Glutamatergic neuron (in vitro differentiated cells): ENCODE measurements around the gene ARL15. TPM values are rescaled to one million over a fixed set of nuclear protein-coding genes. Genes with fewer than 3 reads are reported as not detected.
A peak's percentile ranks its signal among the peaks of the same experiment; 100 is the strongest.

Experiments used
- DNase-seq: peaks from one replicate; pipeline ENCODE4 v3.0.0; 2022
- H3K27ac Mint-ChIP-seq: one replicate; pipeline ENCODE4 v1.8.0; 2020; ENCODE audit warnings: mild to moderate bottlenecking, mixed read lengths, inconsistent platforms; ENCODE audit not compliant: unreplicated experiment
- H3K27me3 Mint-ChIP-seq: one replicate; pipeline ENCODE4 v1.8.0; 2020; ENCODE audit warnings: mild to moderate bottlenecking, moderate library complexity, mixed read lengths, inconsistent platforms; ENCODE audit not compliant: unreplicated experiment
- H3K36me3 Mint-ChIP-seq: one replicate; pipeline ENCODE4 v1.8.0; 2020; ENCODE audit warnings: mild to moderate bottlenecking, mixed read lengths, inconsistent platforms; ENCODE audit not compliant: unreplicated experiment
- H3K4me1 Mint-ChIP-seq: one replicate; pipeline ENCODE4 v1.8.0; 2020; ENCODE audit warnings: mild to moderate bottlenecking, low read depth, mixed read lengths, inconsistent platforms; ENCODE audit not compliant: unreplicated experiment
- H3K4me3 Mint-ChIP-seq: one replicate; pipeline ENCODE4 v1.8.0; 2020; ENCODE audit warnings: mild to moderate bottlenecking, mixed read lengths, inconsistent platforms; ENCODE audit not compliant: unreplicated experiment
- H3K9me3 Mint-ChIP-seq: one replicate; pipeline ENCODE4 v1.8.0; 2020; ENCODE audit warnings: mild to moderate bottlenecking, moderate library complexity, mixed read lengths, inconsistent platforms; ENCODE audit not compliant: unreplicated experiment
- total RNA-seq: library from RNA; stranded (reverse); fragmentation: NEBNext Ultra II Directional; extraction: Animal tissue kit (Norgen Biotek cat#: 25700); gene quantifications from one replicate; pipeline ENCODE4 v1.2.1, GENCODE V29; 2021; ENCODE audit not compliant: unreplicated experiment
- TF ChIP-seq, protein P1 (sequence below): fragments of 200-600 bp; sonication (generic); IDR thresholded peaks from one replicate; pipeline ENCODE4 v1.5.0; 2021; ENCODE audit not compliant: partially characterized antibody, unreplicated experiment

Gene ARL15
- total RNA-seq, 1 donor from 2014 or later, result 37.4 TPM

DNA sequence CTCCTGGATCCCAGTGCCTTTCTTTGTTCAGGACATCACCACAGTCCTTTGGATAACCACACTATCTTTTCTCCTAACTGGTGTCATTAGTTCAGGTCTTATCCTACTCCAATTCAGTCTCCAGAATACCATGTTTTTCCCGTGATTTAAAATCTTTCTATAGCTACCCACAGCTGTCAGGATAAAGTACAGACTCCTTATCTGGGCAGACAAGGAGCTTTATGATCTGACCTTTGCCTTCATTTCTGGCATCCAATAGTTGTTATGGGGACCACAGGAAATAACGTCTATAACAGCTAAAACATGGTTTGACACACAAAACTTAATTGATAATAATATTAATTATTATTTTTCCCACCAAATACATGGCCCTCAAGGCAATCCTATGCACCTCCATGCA lies 125.6 kb downstream of the ARL15 start:
- no peak overlapping the region for H3K27ac Mint-ChIP-seq
- H3K4me3 Mint-ChIP-seq, result no peak overlapping the region
- TF ChIP-seq, protein P1, sequence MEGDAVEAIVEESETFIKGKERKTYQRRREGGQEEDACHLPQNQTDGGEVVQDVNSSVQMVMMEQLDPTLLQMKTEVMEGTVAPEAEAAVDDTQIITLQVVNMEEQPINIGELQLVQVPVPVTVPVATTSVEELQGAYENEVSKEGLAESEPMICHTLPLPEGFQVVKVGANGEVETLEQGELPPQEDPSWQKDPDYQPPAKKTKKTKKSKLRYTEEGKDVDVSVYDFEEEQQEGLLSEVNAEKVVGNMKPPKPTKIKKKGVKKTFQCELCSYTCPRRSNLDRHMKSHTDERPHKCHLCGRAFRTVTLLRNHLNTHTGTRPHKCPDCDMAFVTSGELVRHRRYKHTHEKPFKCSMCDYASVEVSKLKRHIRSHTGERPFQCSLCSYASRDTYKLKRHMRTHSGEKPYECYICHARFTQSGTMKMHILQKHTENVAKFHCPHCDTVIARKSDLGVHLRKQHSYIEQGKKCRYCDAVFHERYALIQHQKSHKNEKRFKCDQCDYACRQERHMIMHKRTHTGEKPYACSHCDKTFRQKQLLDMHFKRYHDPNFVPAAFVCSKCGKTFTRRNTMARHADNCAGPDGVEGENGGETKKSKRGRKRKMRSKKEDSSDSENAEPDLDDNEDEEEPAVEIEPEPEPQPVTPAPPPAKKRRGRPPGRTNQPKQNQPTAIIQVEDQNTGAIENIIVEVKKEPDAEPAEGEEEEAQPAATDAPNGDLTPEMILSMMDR, result no peak

DNA sequence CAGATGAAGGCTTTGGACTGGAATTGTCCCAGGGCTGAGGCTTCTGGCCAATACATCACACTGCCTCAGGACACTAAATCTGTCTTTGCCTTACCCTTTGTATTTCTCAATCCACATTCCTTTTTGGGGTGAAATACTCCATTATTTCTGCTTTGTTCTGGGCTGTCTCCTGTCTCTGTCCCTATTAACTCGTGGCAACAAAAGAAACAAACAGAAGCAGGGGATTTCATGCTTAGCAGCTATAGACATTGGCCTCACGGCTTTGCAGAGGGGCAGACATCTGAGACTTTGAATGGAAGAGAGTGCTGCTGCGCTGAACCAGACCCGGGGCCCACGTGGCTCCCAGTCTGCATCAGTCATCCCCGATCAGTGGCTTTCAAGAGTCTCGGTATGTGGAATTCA lies 129.7 kb downstream of the ARL15 start:
- TF ChIP-seq, protein P1, result no peak
- no peak overlapping the region for H3K4me3 Mint-ChIP-seq
- no peak for DNase-seq
- H3K27ac Mint-ChIP-seq, result peak overlapping the region; percentile 8
- peaks cover 3% of the 10 kb centered on the region for H3K9me3 Mint-ChIP-seq
- H3K4me1 Mint-ChIP-seq, result peaks cover 5% of the 10 kb centered on the region
- peaks cover 5% of the 10 kb centered on the region for H3K27me3 Mint-ChIP-seq
- no peaks in the 10 kb centered on the region for H3K36me3 Mint-ChIP-seq

More for the DNA sequence above, 125.6 kb downstream of the ARL15 start:
- Mint-ChIP-seq H3K27me3 (peaks cover 2% of the 10 kb centered on the region), H3K9me3 (no peaks in the 10 kb centered on the region), H3K4me1 (peaks cover 13% of the 10 kb centered on the region), H3K36me3 (no peaks in the 10 kb centered on the region)
- no peak for DNase-seq

DNA sequence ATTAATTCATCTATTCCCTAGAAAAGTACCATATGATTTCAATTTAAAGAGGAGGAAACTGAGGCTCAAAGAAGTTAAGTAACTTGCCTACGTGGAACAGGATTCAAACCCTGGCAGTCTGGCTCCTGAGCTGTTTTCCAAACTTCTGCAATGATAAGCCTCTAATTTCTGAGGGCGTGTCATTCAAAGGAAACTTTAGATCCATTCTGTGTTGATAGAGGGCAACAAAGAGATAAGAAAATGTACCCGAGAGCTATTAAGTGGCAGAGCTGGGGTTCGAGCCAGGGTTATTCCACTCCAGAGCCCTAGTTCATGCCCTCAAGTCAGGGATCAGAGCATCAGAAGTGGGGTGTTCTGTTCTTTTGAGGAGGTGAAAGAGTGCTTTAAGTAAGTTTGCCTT lies 131.4 kb downstream of the ARL15 start:
- no peak for DNase-seq
- peaks cover 3% of the 10 kb centered on the region for H3K9me3 Mint-ChIP-seq
- TF ChIP-seq, protein P1, result no peak
- no peak overlapping the region for H3K4me3 Mint-ChIP-seq
- no peak overlapping the region for H3K27ac Mint-ChIP-seq
- H3K36me3 Mint-ChIP-seq, result no peaks in the 10 kb centered on the region
- H3K27me3 Mint-ChIP-seq, result peaks cover 3% of the 10 kb centered on the region
- peaks cover 5% of the 10 kb centered on the region for H3K4me1 Mint-ChIP-seq

DNA sequence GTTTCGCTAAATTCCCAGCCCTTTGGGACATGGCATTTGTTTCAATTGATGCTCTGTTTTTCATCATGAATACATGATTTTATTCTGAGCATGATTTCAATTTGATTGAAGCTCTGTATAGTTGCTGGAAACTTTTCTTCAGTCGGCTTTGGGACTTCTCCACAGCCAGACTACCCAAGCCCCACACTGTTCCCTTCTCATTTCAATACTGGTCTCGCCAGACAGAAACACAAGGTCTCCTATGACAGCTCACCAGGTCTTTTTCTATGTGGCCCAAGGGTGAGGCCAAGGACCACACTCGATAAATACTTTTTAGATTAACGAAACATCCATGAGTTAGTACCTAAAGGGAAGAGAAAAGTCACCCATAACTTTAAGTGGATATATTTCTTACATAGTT lies 132.2 kb downstream of the ARL15 start:
- Mint-ChIP-seq H3K27me3 (peaks cover 3% of the 10 kb centered on the region), H3K27ac (no peak overlapping the region), H3K4me3 (no peak overlapping the region), H3K4me1 (peaks cover 5% of the 10 kb centered on the region), H3K9me3 (peaks cover 3% of the 10 kb centered on the region), H3K36me3 (no peaks in the 10 kb centered on the region)
- no peak for DNase-seq
- TF ChIP-seq, protein P1, result no peak

DNA sequence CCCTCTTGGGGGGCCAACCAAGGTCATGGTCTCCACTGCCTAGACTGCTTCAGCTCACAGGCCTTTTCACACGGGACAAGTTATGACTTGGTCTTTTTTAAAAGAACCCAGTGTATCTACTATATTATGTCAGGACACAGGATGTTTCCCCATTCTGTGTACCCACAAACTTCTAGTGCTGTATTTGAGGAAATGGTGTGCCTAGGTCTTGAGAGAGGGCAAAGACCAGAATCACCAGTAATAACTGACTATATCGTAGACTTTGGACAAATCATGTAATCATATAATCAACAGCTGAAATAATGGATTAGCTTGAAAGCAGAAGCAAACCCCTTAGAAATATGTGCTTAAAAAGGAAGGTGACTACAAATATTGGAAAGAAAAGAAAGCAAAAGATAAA lies 133.3 kb downstream of the ARL15 start:
- TF ChIP-seq, protein P1, result no peak
- no peak for DNase-seq
- Mint-ChIP-seq H3K27me3 (peaks cover 3% of the 10 kb centered on the region), H3K27ac (no peak overlapping the region), H3K9me3 (peaks cover 3% of the 10 kb centered on the region), H3K4me1 (peaks cover 5% of the 10 kb centered on the region), H3K4me3 (no peak overlapping the region), H3K36me3 (no peaks in the 10 kb centered on the region)
